GM12892 (cell line): ENCODE results near the gene RAPGEF5.

Source experiments
- DNase-seq: peaks from one replicate; pipeline ENCODE4 v3.0.0; 2011; ENCODE audit not compliant: insufficient read length
- FAIRE-seq: peaks from 2 replicates; lab custom pipeline; 2011; peaks lifted over from hg19 to GRCh38; lab: Jason Lieb, UNC
- POLR2A ChIP-seq: IDR thresholded peaks from 2 replicates; pipeline ENCODE4 v1.6.1; 2011; ENCODE audit warnings: low read depth, low read length, control low read depth
- POLR2AphosphoS5 ChIP-seq: IDR thresholded peaks from 2 replicates; pipeline ENCODE4 v1.6.1; 2011; ENCODE audit warnings: low read depth, low read length, control low read depth
- TAF1 ChIP-seq: IDR thresholded peaks from 2 replicates; pipeline ENCODE4 v1.6.1; 2011; ENCODE audit warnings: low read depth, mild to moderate bottlenecking, control low read depth, low read length, borderline replicate concordance

RAPGEF5 gene

GRCh38 chr7:22296916-22297315, 60.0 kb downstream of the RAPGEF5 start:
- DNase-seq (no peak), FAIRE-seq (no peak)
- TF ChIP-seq POLR2AphosphoS5 (no peak), TAF1 (no peak), POLR2A (no peak)

GRCh38 chr7:22296265-22296566, 60.7 kb downstream of the RAPGEF5 start:
- DNase-seq (no peak), FAIRE-seq (no peak)
- TF ChIP-seq POLR2AphosphoS5 (no peak), POLR2A (no peak), TAF1 (no peak)

- TF ChIP-seq POLR2A (no peak), TAF1 (no peak), POLR2AphosphoS5 (no peak)
- DNase-seq = no peak
- FAIRE-seq = no peak
Measured at GRCh38 chr7:22295402-22296264, 61.3 kb downstream of the RAPGEF5 start.

- TF ChIP-seq POLR2AphosphoS5 (no peak), POLR2A (no peak), TAF1 (no peak)
- FAIRE-seq = no peak
- no peak for DNase-seq
Measured at GRCh38 chr7:22292531-22292930, 64.4 kb downstream of the RAPGEF5 start.

- no peak for TF ChIP-seq POLR2AphosphoS5
- no peak for TF ChIP-seq POLR2A
- no peak for TF ChIP-seq TAF1
- DNase-seq = no peak
- no peak for FAIRE-seq
Measured at GRCh38 chr7:22291977-22292376, 65.0 kb downstream of the RAPGEF5 start.

GRCh38 chr7:22288202-22288601, 68.8 kb downstream of the RAPGEF5 start:
- TF ChIP-seq TAF1 (no peak), POLR2A (no peak), POLR2AphosphoS5 (no peak)
- no peak for FAIRE-seq
- no peak for DNase-seq

- no peak for TF ChIP-seq TAF1
- no peak for TF ChIP-seq POLR2A
- TF ChIP-seq POLR2AphosphoS5 = no peak
- FAIRE-seq (peak; percentile 21), DNase-seq (no peak)
Measured at GRCh38 chr7:22287412-22287811, 69.5 kb downstream of the RAPGEF5 start.

GRCh38 chr7:22286436-22286835, 70.5 kb downstream of the RAPGEF5 start:
- FAIRE-seq (no peak), DNase-seq (no peak)
- no peak for TF ChIP-seq POLR2A
- no peak for TF ChIP-seq TAF1
- TF ChIP-seq POLR2AphosphoS5 = no peak

- no peak for FAIRE-seq
- no peak for DNase-seq
- TF ChIP-seq POLR2A (no peak), POLR2AphosphoS5 (no peak), TAF1 (no peak)
Measured at GRCh38 chr7:22281481-22281880, 75.5 kb downstream of the RAPGEF5 start.

GRCh38 chr7:22280031-22280430, 76.9 kb downstream of the RAPGEF5 start:
- TF ChIP-seq TAF1 (no peak), POLR2A (no peak), POLR2AphosphoS5 (no peak)
- FAIRE-seq (no peak), DNase-seq (no peak)

GRCh38 chr7:22278660-22279059, 78.3 kb downstream of the RAPGEF5 start:
- FAIRE-seq (no peak), DNase-seq (no peak)
- no peak for TF ChIP-seq POLR2A
- no peak for TF ChIP-seq POLR2AphosphoS5
- TF ChIP-seq TAF1 = no peak

GRCh38 chr7:22277375-22277774, 79.6 kb downstream of the RAPGEF5 start:
- FAIRE-seq = no peak
- TF ChIP-seq POLR2A (no peak), POLR2AphosphoS5 (no peak), TAF1 (no peak)
- DNase-seq = no peak

GRCh38 chr7:22275661-22276060, 81.3 kb downstream of the RAPGEF5 start:
- DNase-seq (no peak), FAIRE-seq (no peak)

More at GRCh38 chr7:22275661-22276060, 81.3 kb downstream of the RAPGEF5 start:
- TF ChIP-seq TAF1 (no peak), POLR2AphosphoS5 (no peak), POLR2A (no peak)
